PFSK-1 (cell line): ENCODE measurements around the gene ARF1.

Experiments used
- FOXP2 ChIP-seq: optimal IDR thresholded peaks from 2 replicates; pipeline ENCODE3; 2011; ENCODE audit warnings: borderline replicate concordance, control low read depth, inconsistent platforms; ENCODE audit not compliant: insufficient read depth; ENCODE audit errors: extremely low read length, extremely low read depth
- POLR2AphosphoS5 ChIP-seq: IDR thresholded peaks from 2 replicates; pipeline ENCODE4 v1.6.1; 2012; ENCODE audit warnings: low read depth, mild to moderate bottlenecking, control low read depth, low read length, moderate library complexity
- REST ChIP-seq, 2 experiments: IDR thresholded peaks; 2 replicates each; pipeline versions ENCODE4 v1.6.1 to v1.8.0; 2011 to 2012; ENCODE audit warnings: low read depth in 2 of 2, low read length in 2 of 2, control low read depth in 1 of 2, inconsistent platforms in 1 of 2, mild to moderate bottlenecking in 1 of 2, moderate library complexity in 1 of 2; ENCODE audit not compliant: insufficient read depth in 1 of 2
- SIN3A ChIP-seq: IDR thresholded peaks from 2 replicates; pipeline ENCODE4 v1.6.1; 2012; ENCODE audit warnings: mild to moderate bottlenecking, low read length, moderate library complexity, borderline replicate concordance; ENCODE audit not compliant: insufficient read depth
- TAF1 ChIP-seq: IDR thresholded peaks from 2 replicates; pipeline ENCODE4 v1.6.1; 2012; ENCODE audit warnings: low read length, control low read depth, borderline replicate concordance; ENCODE audit not compliant: insufficient read depth

The ARF1 gene

GRCh38 chr1:228142701-228143136 lies 60.2 kb downstream of the ARF1 start:
- TF ChIP-seq TAF1 = no peak
- TF ChIP-seq SIN3A = no peak
- no peak for TF ChIP-seq POLR2AphosphoS5
- TF ChIP-seq FOXP2 = no peak
- no peak for TF ChIP-seq REST (IDR thresholded peaks at IDR 0.05; ENCODE audit: insufficient read depth in 1 of 2, low read depth in 2 of 2, low read length in 2 of 2)

- TF ChIP-seq TAF1 = no peak
- no peak for TF ChIP-seq FOXP2
- no peak for TF ChIP-seq REST (IDR thresholded peaks at IDR 0.05; ENCODE audit: insufficient read depth in 1 of 2, low read depth in 2 of 2, low read length in 2 of 2)
- TF ChIP-seq SIN3A = no peak
- TF ChIP-seq POLR2AphosphoS5 = no peak
Observed at GRCh38 chr1:228143480-228144192, 61.1 kb downstream of the ARF1 start.

GRCh38 chr1:228144193-228144992 lies 61.9 kb downstream of the ARF1 start:
- TF ChIP-seq FOXP2 = no peak
- no peak for TF ChIP-seq SIN3A
- TF ChIP-seq POLR2AphosphoS5 = no peak
- no peak for TF ChIP-seq TAF1
- TF ChIP-seq REST (IDR thresholded peaks at IDR 0.05; ENCODE audit: insufficient read depth in 1 of 2, low read depth in 2 of 2, low read length in 2 of 2) = no peak

GRCh38 chr1:228144993-228145343 lies 62.5 kb downstream of the ARF1 start:
- TF ChIP-seq TAF1 = no peak
- no peak for TF ChIP-seq FOXP2
- TF ChIP-seq SIN3A = no peak
- no peak for TF ChIP-seq POLR2AphosphoS5
- no peak for TF ChIP-seq REST (IDR thresholded peaks at IDR 0.05; ENCODE audit: insufficient read depth in 1 of 2, low read depth in 2 of 2, low read length in 2 of 2)
